GF-D8 (cell line): ENCODE results near the gene PARD3.
"Not testable (repeated sequence)": the region's sequence is repeated elsewhere in the genome, so short reads cannot be mapped to it uniquely, and the experiment has no call there.

Source experiments
- DNase-seq: peaks from one replicate; lab custom pipeline; 2025; lab: John Stamatoyannopoulos, UW

The PARD3 gene

DNA sequence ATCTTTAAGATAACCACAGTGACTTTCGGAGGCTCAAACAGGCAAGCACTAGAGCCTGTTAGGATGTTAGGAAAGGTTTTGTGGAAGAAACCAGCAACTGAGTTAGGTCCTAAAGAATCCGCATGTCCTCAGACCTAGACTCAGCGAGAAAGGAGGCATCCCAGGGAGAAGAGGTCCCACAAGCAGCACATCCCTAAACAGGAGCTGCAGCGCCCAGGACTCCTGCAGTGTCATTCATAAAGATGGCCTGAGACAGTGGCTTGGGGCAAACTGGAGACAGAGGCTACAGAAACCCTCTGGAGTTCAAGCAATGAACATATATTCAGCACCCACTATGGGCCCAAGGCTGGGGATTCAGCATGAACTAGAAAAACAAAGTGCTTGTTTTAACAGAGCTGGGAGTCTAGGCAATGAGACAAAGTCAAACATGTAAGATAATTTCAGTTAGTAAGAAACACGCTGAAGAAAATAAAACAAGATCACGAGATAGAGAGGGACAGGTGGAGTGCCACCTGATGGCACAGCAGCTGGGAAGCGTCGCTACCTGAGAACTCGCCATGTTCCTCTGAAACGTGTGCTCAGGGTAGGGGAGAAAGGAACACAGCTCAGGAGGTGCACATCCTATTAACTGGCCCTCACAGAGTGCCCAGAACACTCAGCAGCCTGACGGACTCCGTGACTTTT lies 48.1 kb downstream of the PARD3 start:
- no peak for DNase-seq

DNA sequence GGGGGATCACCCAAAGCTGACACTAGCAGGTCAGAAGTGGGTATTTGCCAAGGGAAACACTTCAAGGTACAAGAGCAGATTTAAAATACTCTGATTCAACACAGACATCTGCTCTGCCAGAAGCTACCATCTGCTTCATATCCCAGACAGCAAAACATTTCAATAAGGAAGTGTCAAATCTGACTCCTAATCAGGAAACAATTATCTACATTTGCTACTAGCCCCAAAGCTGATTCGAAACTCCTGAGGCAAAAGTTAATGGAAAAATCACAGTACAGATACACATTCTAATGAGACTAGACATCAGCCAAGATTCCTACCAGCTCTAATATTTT lies 48.9 kb downstream of the PARD3 start:
- DNase-seq = no peak

DNA sequence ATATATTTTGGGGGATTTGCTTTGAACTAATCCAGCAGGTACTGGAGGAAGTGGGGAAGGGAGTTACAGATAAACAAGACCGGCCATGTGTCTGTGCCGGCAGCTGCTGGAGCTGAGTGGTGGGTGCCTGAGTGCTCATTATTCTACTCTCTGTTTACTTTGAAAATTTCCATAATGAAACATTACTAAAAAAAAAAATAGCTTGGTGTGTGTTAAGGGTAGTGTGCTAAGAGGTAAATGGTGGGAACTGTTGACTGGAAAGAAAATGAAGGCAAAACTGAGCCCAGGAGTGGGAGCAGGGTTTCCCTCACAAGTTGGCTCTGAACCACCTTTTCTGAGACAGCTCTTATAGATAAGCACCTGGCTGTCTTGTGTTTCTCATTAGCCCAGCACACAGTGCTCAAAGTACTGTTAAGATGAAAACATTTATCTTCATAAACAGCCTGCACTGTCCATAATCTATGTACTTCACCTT lies 50.6 kb downstream of the PARD3 start:
- no peak for DNase-seq

DNA sequence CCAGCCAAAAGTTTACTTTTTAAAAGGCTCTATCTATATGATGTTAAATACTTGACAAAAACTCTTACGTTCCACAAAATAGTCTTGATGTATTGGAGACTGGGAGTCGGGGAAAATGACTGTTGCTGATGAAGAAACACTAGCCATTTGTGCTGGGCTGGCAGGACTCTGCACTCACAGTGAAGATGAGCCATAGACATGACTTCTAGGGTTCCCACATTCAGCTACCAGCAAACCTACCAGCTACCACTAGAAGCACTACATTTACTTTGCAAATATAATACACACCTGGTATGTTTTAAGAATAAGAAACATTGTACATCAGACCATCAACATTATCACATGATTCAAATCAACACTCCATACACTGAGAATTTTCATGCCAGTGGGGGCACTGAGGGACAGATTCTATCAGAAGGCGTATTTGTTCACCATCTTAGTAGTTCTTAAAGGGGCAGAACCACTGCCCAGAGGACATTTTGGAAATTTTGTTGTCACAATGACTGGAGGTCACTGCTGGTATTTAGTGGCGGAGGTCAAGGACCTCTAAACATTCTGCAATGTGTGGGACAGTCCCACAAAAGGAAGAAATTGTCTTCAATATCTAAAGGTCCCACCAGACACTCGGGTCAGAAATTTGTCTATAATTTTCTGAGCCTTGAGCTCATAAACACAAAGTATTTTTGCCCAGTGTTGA lies 52.3 kb downstream of the PARD3 start:
- DNase-seq = no peak

DNA sequence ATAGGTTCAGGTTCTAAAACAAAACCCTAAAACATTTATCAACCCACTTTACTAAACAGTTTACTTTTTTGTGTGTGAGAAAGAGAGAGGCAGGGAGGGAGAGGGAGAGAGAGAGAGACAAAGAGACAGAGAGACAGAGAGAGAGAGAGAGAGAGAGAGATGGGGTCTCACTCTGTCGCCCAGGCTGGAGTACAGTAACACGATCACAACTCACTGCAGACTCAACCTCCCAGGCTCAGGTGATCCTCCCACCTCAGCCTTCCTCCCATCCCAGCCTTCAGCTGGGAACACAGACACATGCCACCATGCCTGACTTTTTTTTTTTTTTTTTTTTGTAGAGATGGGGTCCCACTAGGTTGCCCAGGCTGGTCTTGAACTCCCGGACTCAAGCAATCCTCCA lies 52.9 kb downstream of the PARD3 start:
- DNase-seq = no peak

DNA sequence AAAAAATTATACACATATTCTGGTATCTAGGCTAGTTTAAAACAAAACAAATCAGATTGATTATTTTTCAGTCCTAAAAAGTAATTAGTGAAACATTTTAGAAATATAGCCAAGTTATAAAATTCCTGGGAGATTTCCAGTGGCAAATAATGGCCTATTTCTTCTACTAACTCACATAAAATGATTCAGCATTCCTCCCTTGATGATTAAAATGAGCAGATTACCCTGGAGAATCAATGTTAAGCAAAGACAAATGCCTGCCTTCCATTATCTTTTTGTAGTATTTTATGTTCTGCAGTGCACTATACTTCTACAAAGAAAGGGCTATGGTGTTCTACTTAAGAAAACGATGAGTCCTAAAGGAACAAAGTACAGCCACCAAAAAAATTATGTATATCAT lies 53.6 kb downstream of the PARD3 start:
- DNase-seq = no peak

DNA sequence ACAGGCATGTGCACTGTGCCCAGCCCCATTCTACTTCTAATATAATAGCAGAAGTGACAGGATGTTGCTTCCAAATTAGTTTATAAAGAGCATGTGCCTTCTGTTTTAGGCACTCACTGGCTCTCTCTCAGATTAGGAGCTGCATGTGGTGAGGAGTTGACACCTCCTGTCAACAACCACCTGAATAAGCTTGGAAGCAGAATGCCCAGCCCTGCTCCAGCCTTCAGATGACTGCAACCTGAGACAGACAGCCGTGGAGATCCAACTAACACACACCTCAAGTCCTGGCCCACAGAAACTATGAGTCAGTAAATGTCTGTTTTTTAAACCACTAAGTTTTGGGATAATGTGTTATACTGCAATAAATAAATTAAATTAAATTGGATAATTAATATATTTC lies 54.5 kb downstream of the PARD3 start:
- DNase-seq = no peak

DNA sequence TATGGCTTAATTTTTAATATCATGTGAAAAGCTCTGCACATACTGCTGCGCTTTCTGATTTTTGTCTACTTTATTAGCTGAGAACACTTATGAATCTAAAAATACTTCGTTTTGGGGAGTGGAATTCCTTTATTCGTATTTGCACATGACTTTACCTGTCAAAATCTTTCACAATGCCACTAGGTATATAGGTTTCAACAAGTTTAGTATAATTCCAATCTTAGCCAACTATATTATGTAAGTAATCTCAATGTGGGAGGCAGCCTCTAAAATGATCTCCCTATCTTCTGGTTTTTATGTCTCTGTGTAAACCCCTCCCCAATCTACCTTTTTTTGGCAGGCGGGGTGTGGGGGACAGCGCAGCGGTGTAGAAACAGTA lies 55.3 kb downstream of the PARD3 start:
- DNase-seq = no peak

DNA sequence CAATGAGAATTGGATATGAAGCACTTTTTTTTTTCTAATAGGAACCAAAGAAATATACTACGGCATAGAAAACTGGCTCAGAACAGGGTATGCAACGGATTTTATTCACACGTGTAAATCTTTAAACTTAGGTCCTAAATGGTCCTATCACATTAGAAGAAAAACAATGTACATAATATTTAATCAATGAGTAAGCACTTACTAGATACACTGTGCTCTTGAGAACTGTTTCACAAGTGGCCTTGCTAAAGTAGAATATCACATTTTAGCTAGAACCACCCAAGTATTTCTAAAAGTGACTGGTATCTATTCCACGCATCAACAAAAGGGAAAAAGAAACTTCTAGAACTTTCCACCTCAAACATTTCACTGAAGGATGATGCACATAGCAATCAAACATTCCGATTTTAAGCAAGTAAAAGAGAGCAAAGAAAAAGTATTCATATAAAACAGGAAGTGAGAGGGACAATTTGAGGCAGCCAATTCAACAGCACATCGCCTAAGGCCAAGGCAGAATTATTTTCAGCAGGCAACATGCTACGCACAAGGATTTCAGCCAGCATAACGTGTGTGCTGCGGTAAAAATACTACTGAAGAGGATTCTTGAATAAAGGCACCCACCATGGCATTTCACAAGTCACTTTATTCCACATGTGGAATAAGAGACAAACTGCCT lies 55.8 kb downstream of the PARD3 start:
- DNase-seq = no peak

DNA sequence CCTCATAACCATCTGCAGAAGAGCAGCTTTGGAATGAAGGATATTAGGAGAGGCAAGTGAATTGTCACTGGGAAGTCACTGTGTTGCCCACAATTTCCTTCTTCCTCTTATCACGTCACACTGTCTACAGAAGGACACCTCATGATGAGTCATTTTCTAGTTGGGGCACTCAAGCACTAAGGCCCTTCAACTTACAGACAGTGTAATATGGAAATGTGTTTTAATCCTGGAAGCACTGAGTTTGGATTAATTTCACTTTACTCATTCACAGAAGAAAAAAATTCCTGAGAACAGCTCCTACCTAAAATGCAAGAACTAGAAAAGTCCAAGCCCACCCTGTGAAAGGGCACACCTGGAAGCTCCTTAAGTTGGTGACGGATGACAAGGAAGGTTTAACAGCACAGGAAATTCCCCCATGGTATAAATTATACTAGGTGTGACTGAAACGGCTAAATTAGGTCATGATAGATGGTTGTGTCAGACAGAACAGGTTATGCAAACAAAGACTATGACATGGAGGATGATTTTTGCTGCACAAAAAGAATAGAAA lies 56.6 kb downstream of the PARD3 start:
- DNase-seq = no peak

DNA sequence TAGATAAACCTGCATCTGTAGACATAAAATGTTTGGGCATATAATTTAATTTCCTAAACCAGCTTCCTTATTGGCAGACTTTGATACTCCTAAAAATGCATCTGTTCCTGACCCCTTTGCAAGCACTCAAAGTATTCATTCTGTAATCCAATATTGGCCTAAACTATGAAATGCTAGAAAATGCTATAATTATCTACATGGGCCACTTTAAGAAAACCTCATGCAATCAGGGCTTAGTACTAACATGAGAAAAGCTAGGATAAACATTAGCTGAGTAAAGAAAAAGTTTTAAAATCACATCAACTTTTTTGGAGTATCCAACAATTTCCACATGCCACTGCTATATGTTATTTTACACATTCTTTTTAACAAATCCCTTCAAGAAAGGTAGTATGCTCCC lies 57.2 kb downstream of the PARD3 start:
- DNase-seq = no peak

DNA sequence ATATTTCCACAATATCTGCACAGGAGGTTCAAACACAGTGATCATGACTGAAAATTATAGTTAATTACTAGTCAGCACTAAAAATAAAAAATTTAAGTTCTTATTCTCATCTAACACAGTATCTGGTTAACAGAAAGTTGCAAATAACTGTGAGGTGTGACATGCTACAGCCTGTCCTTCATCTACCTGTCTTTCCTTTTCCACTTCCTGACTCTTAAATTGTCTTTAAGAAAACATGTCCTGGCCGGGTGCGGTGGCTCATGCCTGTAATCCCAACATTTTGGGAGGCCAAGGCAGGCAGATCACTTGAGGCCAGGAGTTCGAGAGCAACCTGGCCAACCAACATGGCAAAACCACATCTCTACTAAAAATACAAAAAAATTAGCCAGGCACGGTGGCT lies 57.9 kb downstream of the PARD3 start:
- not testable (repeated sequence) for DNase-seq

DNA sequence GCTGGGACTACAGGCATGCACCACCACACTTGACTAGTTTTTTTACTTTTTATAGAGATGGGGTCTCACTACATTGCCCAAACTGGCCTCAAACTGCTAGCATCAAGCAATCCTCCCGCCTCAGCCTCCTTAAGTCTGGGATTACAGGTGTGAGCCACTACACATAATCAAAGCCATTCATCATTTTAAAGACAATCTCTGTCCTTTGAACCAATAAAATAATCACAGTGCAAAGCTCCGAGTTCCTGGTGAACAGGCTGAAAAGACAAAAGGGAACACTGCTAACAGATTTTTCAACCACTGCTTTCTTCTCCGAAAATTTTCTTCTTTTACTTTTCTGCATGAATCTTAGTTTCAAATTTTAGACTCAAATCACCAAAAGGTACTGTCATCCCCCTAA lies 58.5 kb downstream of the PARD3 start:
- no peak for DNase-seq

DNA sequence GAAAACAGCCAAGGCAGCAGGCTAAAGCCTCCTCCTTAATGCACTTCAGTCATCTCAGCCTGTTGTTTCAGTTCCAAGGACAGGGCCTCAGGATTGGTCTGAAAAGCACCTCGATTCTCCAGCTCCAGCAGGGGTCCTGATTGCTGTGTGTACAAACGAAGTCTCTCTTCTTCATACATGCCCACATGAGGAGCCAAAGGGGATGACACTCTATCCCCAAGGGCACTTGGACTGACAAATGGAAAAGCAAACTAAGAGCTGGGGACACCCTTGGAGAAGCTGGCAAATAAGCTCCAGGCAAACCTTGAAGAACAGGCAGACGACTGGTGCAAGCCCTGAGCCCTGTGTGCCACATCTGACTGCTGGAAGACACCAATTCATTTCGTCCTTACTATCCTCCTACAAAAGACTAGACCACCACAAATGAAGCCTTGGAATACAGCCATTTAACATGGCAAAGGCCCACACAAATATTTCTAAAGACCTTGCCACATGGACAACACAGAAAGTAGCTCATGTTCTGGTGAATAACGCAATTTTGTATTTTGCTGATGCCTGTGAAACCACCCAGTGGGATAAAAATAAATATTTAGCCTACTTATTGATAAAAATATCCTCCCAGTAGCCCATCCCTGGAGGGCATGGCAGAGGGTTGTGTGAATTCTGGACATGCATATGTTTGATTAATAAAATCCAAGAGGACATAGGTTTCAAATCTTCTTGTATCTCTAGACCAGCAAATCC lies 61.9 kb downstream of the PARD3 start:
- DNase-seq = no peak

DNA sequence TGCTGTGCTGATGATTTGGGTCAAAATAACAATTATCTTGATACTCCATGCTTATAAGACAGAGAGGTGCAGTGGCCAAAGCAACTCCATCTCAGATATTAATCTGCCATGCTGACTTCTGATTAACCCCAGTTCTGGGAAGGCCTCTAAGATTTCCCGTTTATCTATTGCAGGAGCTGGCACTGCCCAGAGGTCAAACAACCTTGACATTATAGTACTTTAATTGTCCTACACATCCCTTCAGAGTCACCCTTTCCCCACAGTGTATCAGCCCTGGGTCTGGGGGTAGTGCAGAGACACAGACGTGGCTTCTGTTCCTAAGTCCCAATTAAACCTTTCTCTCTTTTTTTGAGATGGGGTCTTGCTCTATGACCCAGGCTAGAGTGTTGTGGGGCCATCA lies 63.8 kb downstream of the PARD3 start:
- no peak for DNase-seq

DNA sequence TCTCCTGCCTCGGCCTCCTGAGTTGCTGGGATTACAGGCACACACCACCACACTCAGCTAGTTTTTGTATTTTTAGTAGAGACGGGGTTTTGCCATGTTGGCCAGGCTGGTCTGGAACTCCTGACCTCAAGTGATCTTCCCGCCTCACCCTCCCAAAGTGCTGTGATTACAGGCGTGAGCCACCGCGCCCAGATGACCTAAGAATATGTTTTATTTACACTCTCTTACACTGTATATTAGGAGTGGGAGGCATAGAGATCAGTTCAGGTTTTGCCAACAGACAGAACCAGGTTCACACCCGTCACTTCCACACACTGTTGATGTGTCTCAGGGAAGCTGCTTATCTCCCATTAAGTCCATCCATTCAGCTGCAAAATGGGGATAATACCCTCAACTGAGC lies 64.3 kb downstream of the PARD3 start:
- not testable (repeated sequence) for DNase-seq

DNA sequence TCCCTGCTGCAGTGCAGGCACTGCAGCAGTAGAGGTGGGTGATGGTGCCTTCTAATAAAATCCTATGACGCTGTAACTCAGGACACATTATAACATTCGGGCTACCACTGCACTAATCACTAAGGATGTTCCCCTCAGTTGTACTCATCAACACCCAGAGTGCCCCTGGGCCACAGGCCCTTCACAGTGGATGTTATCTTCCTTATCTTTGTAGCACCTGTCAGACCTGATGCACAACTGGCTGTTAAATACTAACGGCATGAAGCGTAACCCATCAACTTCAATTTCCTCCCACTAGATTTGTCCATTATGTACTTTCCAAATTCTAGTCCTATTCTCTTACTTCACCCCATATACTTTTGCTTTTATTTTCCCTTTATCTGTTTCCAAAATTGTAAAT lies 66.3 kb downstream of the PARD3 start:
- no peak for DNase-seq

DNA sequence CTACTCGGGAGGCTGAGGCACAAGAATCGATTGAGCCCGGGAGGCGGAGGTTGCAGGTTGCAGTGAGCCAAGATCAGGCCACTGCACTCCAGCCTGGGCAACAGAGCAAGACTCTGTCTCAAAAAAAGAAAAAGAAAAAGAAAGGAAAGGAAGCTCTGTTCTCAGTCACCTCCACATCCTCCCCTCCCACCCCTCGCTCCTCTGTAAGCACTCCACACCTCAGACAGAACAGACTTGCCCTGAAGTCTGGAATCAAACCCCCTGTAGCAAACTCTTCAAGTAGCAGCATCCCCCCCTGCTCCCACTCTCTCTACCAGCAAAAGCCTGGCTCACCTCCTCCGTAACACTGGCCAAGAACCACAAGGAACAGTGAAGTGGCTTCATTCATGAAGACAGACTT lies 66.7 kb downstream of the PARD3 start:
- no peak for DNase-seq

DNA sequence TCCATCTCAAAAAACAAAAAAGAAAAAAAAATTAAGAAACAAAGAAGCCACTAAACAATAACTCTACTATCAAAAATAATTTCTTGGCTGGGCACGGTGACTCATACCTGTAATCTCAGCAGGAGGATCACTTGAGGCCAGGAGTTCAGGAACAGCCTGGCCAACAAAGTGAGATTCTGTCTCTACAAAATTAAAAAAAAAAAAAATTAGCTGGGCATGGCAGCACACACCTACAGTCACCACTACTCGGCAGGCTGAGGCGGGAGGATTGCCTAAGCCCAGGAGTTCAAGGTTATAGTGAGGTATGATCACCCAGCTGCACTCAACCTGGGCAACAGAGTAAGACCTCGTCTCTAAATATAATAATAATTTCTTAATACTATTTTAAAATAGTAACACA lies 69.0 kb downstream of the PARD3 start:
- DNase-seq = no peak

DNA sequence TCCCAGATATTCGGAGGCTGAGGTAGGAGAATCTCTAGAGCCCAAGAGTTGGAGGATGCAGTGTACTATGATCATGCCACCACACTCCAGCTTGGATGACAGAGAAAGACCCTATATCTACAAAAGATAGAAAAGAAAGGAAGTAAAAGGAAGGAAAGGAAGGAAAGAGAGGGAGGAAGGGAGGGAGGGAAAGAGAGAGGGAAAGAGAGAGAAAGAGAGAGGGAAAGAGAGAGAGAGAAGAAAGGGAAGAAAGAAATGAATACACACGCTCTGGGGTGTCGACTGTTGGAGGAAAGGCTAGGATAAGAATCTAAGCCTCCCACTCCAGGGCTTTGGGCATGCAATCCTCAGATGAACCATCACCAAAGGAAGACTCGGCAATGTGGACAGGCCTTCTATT lies 69.9 kb downstream of the PARD3 start:
- DNase-seq = no peak

DNA sequence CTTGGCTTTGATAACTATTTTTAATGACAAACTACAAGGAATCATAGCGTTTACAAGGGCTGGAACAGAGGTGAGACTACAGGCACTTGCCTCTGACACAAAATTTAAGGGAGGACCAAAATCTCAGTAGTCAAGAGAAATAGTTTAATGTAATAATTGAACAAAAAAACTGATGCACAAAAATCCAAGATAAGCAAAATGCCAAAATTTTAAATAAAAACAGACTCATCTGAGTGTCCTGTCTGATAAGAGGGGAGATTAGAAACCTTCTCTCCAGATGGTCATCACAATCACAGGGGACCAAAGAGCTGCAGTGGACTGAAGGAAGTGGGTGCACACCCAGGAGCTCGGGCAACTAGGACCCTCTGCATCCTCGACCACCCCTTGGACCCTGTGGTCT lies 70.5 kb downstream of the PARD3 start:
- no peak for DNase-seq

DNA sequence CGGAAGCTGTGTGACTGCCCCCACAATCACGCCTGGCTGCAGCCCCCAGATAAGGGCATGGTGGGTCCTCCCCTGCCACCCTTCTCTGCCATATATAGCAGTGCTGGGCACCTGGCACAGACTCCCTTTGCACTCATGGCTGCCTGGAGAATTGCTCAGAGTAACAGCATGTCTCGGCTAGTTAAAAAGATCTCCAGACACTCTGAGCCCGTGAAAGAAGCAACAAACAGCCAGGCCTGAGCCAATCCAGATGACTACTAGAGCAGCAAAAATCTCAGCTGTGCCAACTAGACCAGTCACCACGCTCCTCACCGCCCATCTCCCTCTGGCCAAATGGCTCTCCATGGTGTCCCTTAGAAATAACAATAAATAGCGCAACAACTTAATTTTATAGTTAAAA lies 71.3 kb downstream of the PARD3 start:
- DNase-seq = no peak

DNA sequence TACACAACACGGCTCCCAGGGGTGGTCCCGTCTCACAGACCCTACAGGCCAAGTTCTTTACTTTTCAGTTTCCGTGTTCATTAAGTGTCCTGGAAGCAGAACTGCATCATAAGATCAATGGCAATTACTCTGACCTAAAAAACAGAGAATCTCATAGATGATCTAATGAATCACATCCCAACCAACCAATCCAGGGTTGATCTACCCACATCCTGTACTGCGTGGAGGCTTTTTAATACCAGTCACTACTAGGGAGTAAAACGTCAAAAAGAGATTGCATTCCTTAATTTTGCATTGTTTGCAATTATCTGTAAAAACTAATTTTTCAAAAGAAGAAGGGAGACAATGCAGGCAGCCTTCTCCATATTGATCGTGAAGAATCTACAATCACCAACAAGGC lies 72.6 kb downstream of the PARD3 start:
- DNase-seq = no peak
